ENCODE results near the gene GRK5.

The GRK5 gene

GRCh38 chr10:119409385-119409784 is 202.0 kb downstream of the GRK5 start:
- no CpG with 5 or more reads among the region's 5 CpGs for WGBS (ENCODE audit: extremely low coverage, insufficient coverage, insufficient read length)
- no peak overlapping the region for H2AK5ac ChIP-seq (ENCODE audit: low read length)

GRCh38 chr10:119409906-119410305 is 202.5 kb downstream of the GRK5 start:
- H3K23ac ChIP-seq (ENCODE audit: low read length) = no peak overlapping the region
- H2AK5ac ChIP-seq (ENCODE audit: low read length) = no peak overlapping the region
- no peak overlapping the region for H2BK120ac ChIP-seq (ENCODE audit: insufficient read depth, low read length, poor library complexity)
- H3K36me3 ChIP-seq (ENCODE audit: control insufficient read depth in 1 of 2, insufficient read depth in 2 of 2, low read length in 2 of 2) = no peaks in the 10 kb centered on the region
- no peak overlapping the region for H3K4ac ChIP-seq (ENCODE audit: low read depth, low read length)
- H3K9me3 ChIP-seq (ENCODE audit: insufficient read depth, low read depth, low read length) = no peaks in the 10 kb centered on the region
- H3K14ac ChIP-seq (ENCODE audit: low read length) = no peak overlapping the region
- WGBS (ENCODE audit: extremely low coverage, insufficient coverage, insufficient read length) = no CpG with 5 or more reads among the region's 18 CpGs
- H3K4me3 ChIP-seq (ENCODE audit: low read depth, low read length) = no peak overlapping the region
- peaks cover 5% of the 10 kb centered on the region for H3K79me1 ChIP-seq (ENCODE audit: low read length)
- no peak overlapping the region for H4K12ac ChIP-seq (ENCODE audit: low read depth, low read length)
- no peak overlapping the region for H3K4me2 ChIP-seq (ENCODE audit: low read length)
- H2AFZ ChIP-seq (ENCODE audit: insufficient read depth, low read length, poor library complexity) = no peak overlapping the region
- H3K79me2 ChIP-seq (ENCODE audit: control insufficient read depth, insufficient read depth, low read length, poor library complexity) = no peaks in the 10 kb centered on the region
- no peak overlapping the region for H3K18ac ChIP-seq (ENCODE audit: low read length)
- H3K4me1 ChIP-seq (ENCODE audit: control insufficient read depth in 1 of 2, insufficient read depth in 2 of 2, low read length in 2 of 2) = peaks cover 16 to 22% of the 10 kb centered on the region in 2 experiments
- DNase-seq = peak; percentile 69 to 77
- H2BK12ac ChIP-seq (ENCODE audit: low read length) = no peak overlapping the region
- H3K27me3 ChIP-seq (ENCODE audit: insufficient read depth, low read length) = no peaks in the 10 kb centered on the region
- no peak overlapping the region for H2BK5ac ChIP-seq (ENCODE audit: low read depth, low read length, poor library complexity)
- no peak overlapping the region for H4K8ac ChIP-seq (ENCODE audit: low read depth, low read length)
- no peak overlapping the region for H4K91ac ChIP-seq (ENCODE audit: low read depth, low read length)
- H3K9ac ChIP-seq (ENCODE audit: low read length) = no peak overlapping the region
- no peak overlapping the region for H3K27ac ChIP-seq (ENCODE audit: low read depth, low read length)

More at GRCh38 chr10:119409385-119409784, 202.0 kb downstream of the GRK5 start:
- no peaks in the 10 kb centered on the region for H3K27me3 ChIP-seq (ENCODE audit: insufficient read depth, low read length)
- H3K18ac ChIP-seq (ENCODE audit: low read length) = no peak overlapping the region
- H3K79me1 ChIP-seq (ENCODE audit: low read length) = peaks cover 5% of the 10 kb centered on the region
- H3K4me1 ChIP-seq (ENCODE audit: control insufficient read depth in 1 of 2, insufficient read depth in 2 of 2, low read length in 2 of 2) = peaks cover 15 to 22% of the 10 kb centered on the region in 2 experiments
- H2BK12ac ChIP-seq (ENCODE audit: low read length) = no peak overlapping the region
- no peak overlapping the region for H3K4me2 ChIP-seq (ENCODE audit: low read length)
- H2BK5ac ChIP-seq (ENCODE audit: low read depth, low read length, poor library complexity) = no peak overlapping the region
- H3K9ac ChIP-seq (ENCODE audit: low read length) = no peak overlapping the region
- no peak overlapping the region for H4K12ac ChIP-seq (ENCODE audit: low read depth, low read length)
- H3K9me3 ChIP-seq (ENCODE audit: insufficient read depth, low read depth, low read length) = no peaks in the 10 kb centered on the region
- no peak overlapping the region for H3K14ac ChIP-seq (ENCODE audit: low read length)
- H3K23ac ChIP-seq (ENCODE audit: low read length) = no peak overlapping the region
- no peak overlapping the region for H4K8ac ChIP-seq (ENCODE audit: low read depth, low read length)
- no peak overlapping the region for H3K4me3 ChIP-seq (ENCODE audit: low read depth, low read length)
- H3K27ac ChIP-seq (ENCODE audit: low read depth, low read length) = no peak overlapping the region
- H4K91ac ChIP-seq (ENCODE audit: low read depth, low read length) = no peak overlapping the region
- H2BK120ac ChIP-seq (ENCODE audit: insufficient read depth, low read length, poor library complexity) = no peak overlapping the region
- H3K79me2 ChIP-seq (ENCODE audit: control insufficient read depth, insufficient read depth, low read length, poor library complexity) = no peaks in the 10 kb centered on the region
- H2AFZ ChIP-seq (ENCODE audit: insufficient read depth, low read length, poor library complexity) = no peak overlapping the region
- no peak for DNase-seq
- no peaks in the 10 kb centered on the region for H3K36me3 ChIP-seq (ENCODE audit: control insufficient read depth in 1 of 2, insufficient read depth in 2 of 2, low read length in 2 of 2)
- no peak overlapping the region for H3K4ac ChIP-seq (ENCODE audit: low read depth, low read length)

- Histone ChIP-seq H4K8ac (ENCODE audit: low read depth, low read length) (no peak overlapping the region), H2BK5ac (ENCODE audit: low read depth, low read length, poor library complexity) (no peak overlapping the region), H2AK5ac (ENCODE audit: low read length) (no peak overlapping the region), H3K36me3 (ENCODE audit: control insufficient read depth in 1 of 2, insufficient read depth in 2 of 2, low read length in 2 of 2) (no peaks in the 10 kb centered on the region), H3K27me3 (ENCODE audit: insufficient read depth, low read length) (no peaks in the 10 kb centered on the region), H3K9ac (ENCODE audit: low read length) (no peak overlapping the region), H3K4ac (ENCODE audit: low read depth, low read length) (no peak overlapping the region), H2AFZ (ENCODE audit: insufficient read depth, low read length, poor library complexity) (no peak overlapping the region), H3K27ac (ENCODE audit: low read depth, low read length) (no peak overlapping the region), H2BK12ac (ENCODE audit: low read length) (no peak overlapping the region), H3K4me2 (ENCODE audit: low read length) (no peak overlapping the region), H3K4me1 (ENCODE audit: control insufficient read depth in 1 of 2, insufficient read depth in 2 of 2, low read length in 2 of 2) (peaks cover 16 to 22% of the 10 kb centered on the region in 2 experiments), H3K9me3 (ENCODE audit: insufficient read depth, low read depth, low read length) (no peaks in the 10 kb centered on the region), H3K79me2 (ENCODE audit: control insufficient read depth, insufficient read depth, low read length, poor library complexity) (no peaks in the 10 kb centered on the region), H3K23ac (ENCODE audit: low read length) (no peak overlapping the region), H2BK120ac (ENCODE audit: insufficient read depth, low read length, poor library complexity) (no peak overlapping the region), H4K12ac (ENCODE audit: low read depth, low read length) (no peak overlapping the region), H3K18ac (ENCODE audit: low read length) (no peak overlapping the region), H3K14ac (ENCODE audit: low read length) (no peak overlapping the region), H3K4me3 (ENCODE audit: low read depth, low read length) (no peak overlapping the region), H4K91ac (ENCODE audit: low read depth, low read length) (no peak overlapping the region), H3K79me1 (ENCODE audit: low read length) (peaks cover 5% of the 10 kb centered on the region)
- no peak for DNase-seq
- no CpG with 5 or more reads among the region's 9 CpGs for WGBS (ENCODE audit: extremely low coverage, insufficient coverage, insufficient read length)
Measured at GRCh38 chr10:119410361-119411116, 203.2 kb downstream of the GRK5 start.

GRCh38 chr10:119412244-119413092 is 205.1 kb downstream of the GRK5 start:
- H4K8ac ChIP-seq (ENCODE audit: low read depth, low read length) = no peak overlapping the region
- peaks cover 2% of the 10 kb centered on the region for H3K9me3 ChIP-seq (ENCODE audit: insufficient read depth, low read depth, low read length)
- H3K27ac ChIP-seq (ENCODE audit: low read depth, low read length) = peak overlapping the region; percentile 20
- no peak overlapping the region for H3K14ac ChIP-seq (ENCODE audit: low read length)
- H3K9ac ChIP-seq (ENCODE audit: low read length) = no peak overlapping the region
- no peak overlapping the region for H3K23ac ChIP-seq (ENCODE audit: low read length)
- H3K36me3 ChIP-seq (ENCODE audit: control insufficient read depth in 1 of 2, insufficient read depth in 2 of 2, low read length in 2 of 2) = no peaks in the 10 kb centered on the region
- H3K18ac ChIP-seq (ENCODE audit: low read length) = no peak overlapping the region
- no peak overlapping the region for H3K4me3 ChIP-seq (ENCODE audit: low read depth, low read length)
- H2BK5ac ChIP-seq (ENCODE audit: low read depth, low read length, poor library complexity) = no peak overlapping the region
- no peak overlapping the region for H2BK120ac ChIP-seq (ENCODE audit: insufficient read depth, low read length, poor library complexity)
- H3K4ac ChIP-seq (ENCODE audit: low read depth, low read length) = no peak overlapping the region
- H2AK5ac ChIP-seq (ENCODE audit: low read length) = peak overlapping the region; percentile 63
- H2AFZ ChIP-seq (ENCODE audit: insufficient read depth, low read length, poor library complexity) = no peak overlapping the region
- no peaks in the 10 kb centered on the region for H3K79me2 ChIP-seq (ENCODE audit: control insufficient read depth, insufficient read depth, low read length, poor library complexity)
- no peak overlapping the region for H3K4me2 ChIP-seq (ENCODE audit: low read length)
- H3K4me1 ChIP-seq (ENCODE audit: control insufficient read depth in 1 of 2, insufficient read depth in 2 of 2, low read length in 2 of 2) = peaks cover 16 to 22% of the 10 kb centered on the region in 2 experiments
- no peak overlapping the region for H2BK12ac ChIP-seq (ENCODE audit: low read length)
- no peak for DNase-seq
- H3K27me3 ChIP-seq (ENCODE audit: insufficient read depth, low read length) = no peaks in the 10 kb centered on the region
- H3K79me1 ChIP-seq (ENCODE audit: low read length) = peaks cover 5% of the 10 kb centered on the region
- H4K91ac ChIP-seq (ENCODE audit: low read depth, low read length) = no peak overlapping the region
- no peak overlapping the region for H4K12ac ChIP-seq (ENCODE audit: low read depth, low read length)
- no CpG with 5 or more reads among the region's 31 CpGs for WGBS (ENCODE audit: extremely low coverage, insufficient coverage, insufficient read length)
